Measurements from ENCODE around the gene SLC36A3. TPM values are rescaled to one million over a fixed set of nuclear protein-coding genes. Genes with fewer than 3 reads are reported as not detected.
"Not testable (repeated sequence)": the region's sequence is repeated elsewhere in the genome, so short reads cannot be mapped to it uniquely, and the experiment has no call there.

SLC36A3 gene
- total and polyA plus RNA-seq, 3 donors from 2014 or later = 4.2 to 21.9 (median 8.3) TPM

DNA sequence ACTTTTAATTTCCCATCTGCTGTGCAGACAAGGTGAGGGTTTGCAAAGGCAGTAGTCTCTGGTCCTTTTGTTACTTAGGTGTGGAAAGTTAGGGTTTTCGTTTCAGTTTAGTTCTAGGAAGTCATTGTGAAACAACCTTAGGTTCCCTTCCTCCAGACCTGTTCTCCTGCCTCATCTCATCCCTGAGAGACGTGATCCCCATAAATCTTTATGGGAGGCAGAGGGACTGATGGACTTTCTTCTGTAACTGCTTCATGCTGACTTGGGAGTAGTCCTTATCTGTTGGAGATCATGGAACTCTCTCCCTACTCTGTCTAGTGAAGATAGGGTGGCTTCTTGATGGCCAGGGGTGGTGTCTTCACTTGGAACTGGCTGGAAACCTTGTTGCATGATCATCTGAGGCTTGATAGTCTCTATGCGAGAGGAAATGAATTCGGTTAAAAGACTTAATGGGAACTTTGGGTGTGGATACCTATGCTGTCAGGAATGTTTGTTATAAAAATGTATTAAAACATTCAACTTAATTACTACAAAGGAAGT lies 57.8 kb downstream of the SLC36A3 start:
- TF ChIP-seq CTCF (IDR thresholded peaks at IDR 0.05) = no peak
- no peak for TF ChIP-seq POLR2A (IDR thresholded peaks at IDR 0.05)
- Histone ChIP-seq H3K9me3 (no peaks in the 10 kb centered on the region), H3K36me3 (ENCODE audit: low read depth, missing control alignments) (no peaks in the 10 kb centered on the region), H3K4me3 (no peak overlapping the region), H3K4me1 (no peaks in the 10 kb centered on the region), H3K27me3 (no peaks in the 10 kb centered on the region), H3K27ac (no peak overlapping the region)
- 87 to 92% methylated on average over 4 of the region's 4 CpGs for WGBS, 2 donors
- intact Hi-C loops (cut with DNase I; ENCODE audit: low total_unique reads) = no loop called here
- no peak for DNase-seq

GRCh38 chr5:151244206-151244605 lies 59.4 kb downstream of the SLC36A3 start:
- 97 to 100% methylated on average over 3 of the region's 3 CpGs for WGBS, 2 donors
- DNase-seq = no peak
- no peaks in the 10 kb centered on the region for H3K36me3 ChIP-seq (ENCODE audit: low read depth, missing control alignments)
- no peaks in the 10 kb centered on the region for H3K9me3 ChIP-seq
- no peak for TF ChIP-seq POLR2A (IDR thresholded peaks at IDR 0.05)
- no peak for TF ChIP-seq CTCF (IDR thresholded peaks at IDR 0.05)
- intact Hi-C loops (cut with DNase I; ENCODE audit: low total_unique reads) = no loop called here
- H3K4me3 ChIP-seq = no peak overlapping the region
- no peaks in the 10 kb centered on the region for H3K4me1 ChIP-seq
- no peak overlapping the region for H3K27ac ChIP-seq
- no peaks in the 10 kb centered on the region for H3K27me3 ChIP-seq

DNA sequence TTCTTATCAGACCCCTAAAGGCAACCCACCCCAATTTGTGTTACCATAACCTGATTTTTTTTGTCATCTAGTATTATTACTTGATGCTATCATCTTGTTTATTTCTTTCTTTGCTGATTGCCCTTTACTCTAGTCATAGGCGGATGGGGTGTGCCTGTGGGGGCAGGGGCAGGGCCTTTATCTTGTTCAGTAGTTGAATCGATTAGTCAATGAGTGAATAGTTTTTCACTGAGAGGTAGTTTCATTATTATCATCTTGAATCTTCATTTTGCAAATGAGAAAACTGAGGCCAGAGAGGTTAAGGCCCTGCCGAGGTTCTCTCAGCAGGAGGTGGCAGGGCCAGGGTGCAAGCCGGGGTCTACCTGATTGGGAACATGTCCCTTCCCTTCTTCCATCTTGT lies 60.0 kb downstream of the SLC36A3 start:
- intact Hi-C loops (cut with DNase I; ENCODE audit: low total_unique reads) = no loop called here
- H3K9me3 ChIP-seq = no peaks in the 10 kb centered on the region
- DNase-seq = no peak
- 95 to 96% methylated on average over 4 of the region's 4 CpGs for WGBS, 2 donors
- peaks cover 3% of the 10 kb centered on the region for H3K4me1 ChIP-seq
- H3K4me3 ChIP-seq = no peak overlapping the region
- H3K27ac ChIP-seq = no peak overlapping the region
- no peak for TF ChIP-seq CTCF (IDR thresholded peaks at IDR 0.05)
- TF ChIP-seq POLR2A (IDR thresholded peaks at IDR 0.05) = no peak
- H3K27me3 ChIP-seq = no peaks in the 10 kb centered on the region
- H3K36me3 ChIP-seq (ENCODE audit: low read depth, missing control alignments) = no peaks in the 10 kb centered on the region

GRCh38 chr5:151243127-151243526 lies 60.4 kb downstream of the SLC36A3 start:
- intact Hi-C loops (cut with DNase I; ENCODE audit: low total_unique reads) = no loop called here
- no peak for TF ChIP-seq CTCF (IDR thresholded peaks at IDR 0.05)
- no peak for TF ChIP-seq POLR2A (IDR thresholded peaks at IDR 0.05)
- H3K27me3 ChIP-seq = no peaks in the 10 kb centered on the region
- DNase-seq = no peak
- H3K36me3 ChIP-seq (ENCODE audit: low read depth, missing control alignments) = no peaks in the 10 kb centered on the region
- H3K4me3 ChIP-seq = no peak overlapping the region
- peaks cover 7% of the 10 kb centered on the region for H3K4me1 ChIP-seq
- no peak overlapping the region for H3K27ac ChIP-seq
- H3K9me3 ChIP-seq = no peaks in the 10 kb centered on the region
- 92 to 98% methylated on average over 4 of the region's 4 CpGs for WGBS, 2 donors

- 96 to 100% methylated on average over 2 of the region's 2 CpGs for WGBS, 2 donors
- no peak for TF ChIP-seq CTCF (IDR thresholded peaks at IDR 0.05)
- no peak for TF ChIP-seq POLR2A (IDR thresholded peaks at IDR 0.05)
- Histone ChIP-seq H3K4me3 (no peak overlapping the region), H3K4me1 (peaks cover 13% of the 10 kb centered on the region), H3K27ac (no peak overlapping the region), H3K27me3 (no peaks in the 10 kb centered on the region), H3K9me3 (no peaks in the 10 kb centered on the region), H3K36me3 (ENCODE audit: low read depth, missing control alignments) (no peaks in the 10 kb centered on the region)
- no peak for DNase-seq
- intact Hi-C loops (cut with DNase I; ENCODE audit: low total_unique reads) = no loop called here
These were observed 62.5 kb downstream of the SLC36A3 start for GRCh38 chr5:151240924-151241635.

DNA sequence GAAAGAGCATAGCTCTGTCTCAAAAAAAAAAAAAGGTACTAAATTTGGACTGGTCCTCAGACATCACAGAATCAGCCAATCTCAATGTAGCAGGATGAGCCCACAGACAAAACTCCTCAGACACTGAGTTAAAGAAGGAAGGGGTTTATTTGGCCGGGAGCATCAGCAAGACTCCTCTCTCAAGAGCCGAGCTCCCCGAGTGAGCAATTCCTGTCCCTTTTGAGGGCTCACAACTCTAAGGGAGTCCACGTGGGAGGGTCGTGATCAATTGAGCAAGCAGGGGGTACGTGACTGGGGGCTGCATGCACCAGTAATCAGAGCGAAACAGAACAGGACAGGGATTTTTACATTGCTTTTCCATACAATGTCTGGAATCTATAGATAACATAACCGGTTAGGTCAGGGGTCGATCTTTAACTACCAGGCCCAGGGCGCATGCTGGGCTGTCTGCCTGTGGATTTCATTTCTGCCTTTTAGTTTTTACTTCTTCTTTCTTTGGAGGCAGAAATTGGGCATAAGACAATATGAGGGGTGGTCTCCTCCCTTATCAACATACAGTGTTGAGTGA lies 63.2 kb downstream of the SLC36A3 start:
- H3K36me3 ChIP-seq (ENCODE audit: low read depth, missing control alignments); intact Hi-C loops (cut with DNase I; ENCODE audit: low total_unique reads); H3K4me3 ChIP-seq; H3K9me3 ChIP-seq; H3K27ac ChIP-seq; H3K27me3 ChIP-seq; DNase-seq: not testable (repeated sequence)
- 87 to 95% methylated on average over 8 to 10 of the region's 10 CpGs for WGBS, 2 donors
- peaks cover 16% of the 10 kb centered on the region for H3K4me1 ChIP-seq

All from testis (tissue), 3 donors.